ENCODE results near the gene SLC27A1. TPM values are rescaled to one million over a fixed set of nuclear protein-coding genes. Genes with fewer than 3 reads are reported as not detected.
A peak's percentile ranks its signal among the peaks of the same experiment; 100 is the strongest.

SLC27A1 gene
- total RNA-seq, 3 donors from 2014 or later (not counting 1 experiment from before 2014, with no cell fraction given), result 12.9 to 26.2 (median 16.3) TPM

GRCh38 chr19:17499648-17500446 is 29.5 kb downstream of the SLC27A1 start:
- Mint-ChIP-seq H3K27me3 (ENCODE audit: low read depth in 2 of 2) (no peaks in the 10 kb centered on the region), H3K4me1 (peaks cover 10 to 23% of the 10 kb centered on the region in 2 donors), H3K36me3 (no peaks in the 10 kb centered on the region), H3K9me3 (no peaks in the 10 kb centered on the region), H3K4me3 (no peak overlapping the region), H3K27ac (peak overlapping the region in 1 of 2 donors; percentile 69)
- no peak for TF ChIP-seq CTCF (IDR thresholded peaks at IDR 0.05)
- Histone ChIP-seq H3K36me3 (ENCODE audit: control insufficient read depth, insufficient read depth, low read length) (peaks cover 5% of the 10 kb centered on the region), H3K27me3 (ENCODE audit: control insufficient read depth, insufficient read depth, low read length) (no peaks in the 10 kb centered on the region), H3K9me3 (ENCODE audit: control insufficient read depth, insufficient read depth, low read length) (no peaks in the 10 kb centered on the region), H3K4me1 (ENCODE audit: control insufficient read depth, insufficient read depth, low read length) (peaks cover 24% of the 10 kb centered on the region), H3K4me3 (ENCODE audit: low read length) (no peak overlapping the region), H3K27ac (ENCODE audit: low read length) (no peak overlapping the region)
- ATAC-seq, result no peak
- WGBS (ENCODE audit: insufficient coverage), result 56% methylated on average over 21 of the region's 21 CpGs
- no peak for DNase-seq
- intact Hi-C loops (cut with micrococcal nuclease), result loop anchor here (10.0 kb wide), 1 partner anchor 355 kb away; the partner anchor contains the start of gene RPL18A

GRCh38 chr19:17500447-17501198 is 30.3 kb downstream of the SLC27A1 start:
- no peaks in the 10 kb centered on the region for H3K36me3 Mint-ChIP-seq
- ATAC-seq (no peak), DNase-seq (no peak)
- peaks cover 9 to 22% of the 10 kb centered on the region in 2 donors for H3K4me1 Mint-ChIP-seq
- no peak overlapping the region for H3K4me3 Mint-ChIP-seq
- TF ChIP-seq CTCF (IDR thresholded peaks at IDR 0.05), result no peak
- Histone ChIP-seq H3K36me3 (ENCODE audit: control insufficient read depth, insufficient read depth, low read length) (peaks cover 8% of the 10 kb centered on the region), H3K9me3 (ENCODE audit: control insufficient read depth, insufficient read depth, low read length) (no peaks in the 10 kb centered on the region), H3K4me1 (ENCODE audit: control insufficient read depth, insufficient read depth, low read length) (peaks cover 24% of the 10 kb centered on the region), H3K27ac (ENCODE audit: low read length) (no peak overlapping the region), H3K27me3 (ENCODE audit: control insufficient read depth, insufficient read depth, low read length) (no peaks in the 10 kb centered on the region), H3K4me3 (ENCODE audit: low read length) (no peak overlapping the region)
- H3K27me3 Mint-ChIP-seq (ENCODE audit: low read depth in 2 of 2), result no peaks in the 10 kb centered on the region
- H3K9me3 Mint-ChIP-seq, result no peaks in the 10 kb centered on the region
- intact Hi-C loops (cut with micrococcal nuclease), result no loop called here
- 97% methylated on average over 27 of the region's 27 CpGs for WGBS (ENCODE audit: insufficient coverage)
- no peak overlapping the region for H3K27ac Mint-ChIP-seq

- H3K36me3 ChIP-seq (ENCODE audit: control insufficient read depth, insufficient read depth, low read length), result peaks cover 6% of the 10 kb centered on the region
- Mint-ChIP-seq H3K36me3 (no peaks in the 10 kb centered on the region), H3K4me1 (peaks cover 0 to 12% of the 10 kb centered on the region in 2 donors), H3K4me3 (no peak overlapping the region), H3K27ac (no peak overlapping the region), H3K27me3 (ENCODE audit: low read depth in 2 of 2) (no peaks in the 10 kb centered on the region), H3K9me3 (no peaks in the 10 kb centered on the region)
- over 99% methylated on average over 6 of the region's 6 CpGs for WGBS (ENCODE audit: insufficient coverage)
- intact Hi-C loops (cut with micrococcal nuclease), result no loop called here
- H3K4me3 ChIP-seq (ENCODE audit: low read length), result no peak overlapping the region
- ATAC-seq (no peak), DNase-seq (no peak)
- peaks cover 11% of the 10 kb centered on the region for H3K4me1 ChIP-seq (ENCODE audit: control insufficient read depth, insufficient read depth, low read length)
- no peak for TF ChIP-seq CTCF (IDR thresholded peaks at IDR 0.05)
- H3K9me3 ChIP-seq (ENCODE audit: control insufficient read depth, insufficient read depth, low read length), result no peaks in the 10 kb centered on the region
- H3K27ac ChIP-seq (ENCODE audit: low read length), result no peak overlapping the region
- no peaks in the 10 kb centered on the region for H3K27me3 ChIP-seq (ENCODE audit: control insufficient read depth, insufficient read depth, low read length)
These were observed 32.9 kb downstream of the SLC27A1 start for GRCh38 chr19:17503240-17503639.

Measured in natural killer cell (primary cell).